Hepatocyte (in vitro differentiated cells): ENCODE results near the gene KCNK4. TPM values are rescaled to one million over a fixed set of nuclear protein-coding genes. Genes with fewer than 3 reads are reported as not detected.
A peak's percentile ranks its signal among the peaks of the same experiment; 100 is the strongest.

ENCODE experiments used
- DNase-seq: peaks from one replicate; pipeline ENCODE4 v3.0.0-alpha.2; 2016; ENCODE audit warnings: low spot score
- H2AFZ ChIP-seq: fragments of 200-600 bp; sonication (generic); 2 replicates; pipeline ENCODE4 v1.6.0; 2016; ENCODE audit warnings: antibody characterized with exemption, mild to moderate bottlenecking
- H3K27ac ChIP-seq: fragments of 200-600 bp; sonication (generic); 2 replicates; pipeline ENCODE4 v1.5.1; 2016; ENCODE audit warnings: mild to moderate bottlenecking
- H3K27me3 ChIP-seq: fragments of 200-600 bp; sonication (generic); 2 replicates; pipeline ENCODE4 v1.6.1; 2016
- H3K36me3 ChIP-seq: fragments of 200-600 bp; sonication (generic); replicated peaks from 2 replicates; pipeline ENCODE4 v1.5.1; 2016; ENCODE audit warnings: low read depth; ENCODE audit not compliant: insufficient read depth
- H3K4me1 ChIP-seq: fragments of 200-600 bp; sonication (generic); 2 replicates; pipeline ENCODE4 v1.5.1; 2016; ENCODE audit warnings: mild to moderate bottlenecking, moderate library complexity; ENCODE audit not compliant: insufficient read depth
- H3K4me2 ChIP-seq: fragments of 200-600 bp; sonication (generic); 2 replicates; pipeline ENCODE4 v1.6.0; 2016
- H3K4me3 ChIP-seq: fragments of 200-600 bp; sonication (generic); 2 replicates; pipeline ENCODE4 v1.5.1; 2016; ENCODE audit warnings: mild to moderate bottlenecking
- H3K79me2 ChIP-seq: fragments of 200-600 bp; sonication (generic); 2 replicates; pipeline ENCODE4 v1.6.0; 2017; ENCODE audit warnings: mild to moderate bottlenecking
- H3K9me2 ChIP-seq: fragments of 200-600 bp; sonication (generic); replicated peaks from 2 replicates; pipeline ENCODE4 v1.6.0; 2017; ENCODE audit warnings: mild to moderate bottlenecking; ENCODE audit not compliant: insufficient read depth
- H3K9me3 ChIP-seq: fragments of 200-600 bp; sonication (generic); 2 replicates; pipeline ENCODE4 v1.5.1; 2016; ENCODE audit warnings: low read depth, mild to moderate bottlenecking
- H4K20me1 ChIP-seq: fragments of 200-600 bp; sonication (generic); 2 replicates; pipeline ENCODE4 v1.6.0; 2016; ENCODE audit warnings: mild to moderate bottlenecking; ENCODE audit not compliant: insufficient read depth, poor library complexity, severe bottlenecking
- CTCF ChIP-seq: fragments of 200-600 bp; sonication (generic); IDR thresholded peaks from 2 replicates; pipeline ENCODE4 v1.5.1; 2016; ENCODE audit warnings: antibody characterized with exemption, mild to moderate bottlenecking; ENCODE audit not compliant: poor library complexity
- EZH2 ChIP-seq: fragments of 200-600 bp; sonication (generic); IDR thresholded peaks from 2 replicates; pipeline ENCODE4 v1.6.1; 2016; ENCODE audit warnings: antibody characterized with exemption, mild to moderate bottlenecking, borderline replicate concordance
- EZH2phosphoT487 ChIP-seq: fragments of 200-600 bp; sonication (generic); IDR thresholded peaks from one replicate; pipeline ENCODE4 v1.6.1; 2018; ENCODE audit warnings: antibody characterized with exemption, mild to moderate bottlenecking, low read depth, moderate library complexity; ENCODE audit not compliant: unreplicated experiment, severe bottlenecking
- WGBS: methylation state at CpG from one replicate; pipeline ENCODE4 v1.1.6; 2016; ENCODE audit warnings: low lambda C conversion rate; ENCODE audit errors: missing lambda C conversion rate; 5-methylcytosine and 5-hydroxymethylcytosine counted together
- polyA plus RNA-seq: library from polyadenylated mRNA; unstranded; fragments of >200 nt; fragmentation: Nextera tagmentation; extraction: Ambion mirVana; gene quantifications from 2 replicates; pipeline ENCODE4 v1.2.1, GENCODE V29; 2016
- total RNA-seq: library from RNA; depleted of rRNA; stranded (reverse); fragments of >200 nt; gene quantifications from 2 replicates; pipeline ENCODE4 v1.2.3, GENCODE V29; 2014

The KCNK4 gene
- total and polyA plus RNA-seq, 2 experiments from 2014 or later = not detected

GRCh38 chr11:64292460-64293254, 1.6 kb downstream of the KCNK4 start:
- peak overlapping the region; percentile 23 for H3K4me3 ChIP-seq
- H4K20me1 ChIP-seq = no peaks in the 10 kb centered on the region
- no peaks in the 10 kb centered on the region for H3K9me3 ChIP-seq
- H3K79me2 ChIP-seq = no peaks in the 10 kb centered on the region
- H3K27me3 ChIP-seq = peaks cover 79% of the 10 kb centered on the region
- H3K27ac ChIP-seq = no peak overlapping the region
- H3K36me3 ChIP-seq = no peaks in the 10 kb centered on the region
- no peaks in the 10 kb centered on the region for H3K9me2 ChIP-seq
- WGBS = 59% methylated on average over 25 of the region's 42 CpGs
- no peak overlapping the region for H2AFZ ChIP-seq
- TF ChIP-seq EZH2phosphoT487 (peak; percentile 40), CTCF (no peak)
- H3K4me1 ChIP-seq = peaks cover 4% of the 10 kb centered on the region
- peak overlapping the region; percentile 89 for H3K4me2 ChIP-seq
- no peak for DNase-seq

- Histone ChIP-seq H3K79me2 (no peaks in the 10 kb centered on the region), H4K20me1 (no peaks in the 10 kb centered on the region), H3K9me2 (no peaks in the 10 kb centered on the region), H2AFZ (no peak overlapping the region), H3K27me3 (peaks cover 98% of the 10 kb centered on the region), H3K4me2 (no peak overlapping the region), H3K4me1 (peaks cover 13% of the 10 kb centered on the region), H3K9me3 (no peaks in the 10 kb centered on the region), H3K4me3 (no peak overlapping the region), H3K27ac (no peak overlapping the region), H3K36me3 (no peaks in the 10 kb centered on the region)
- TF ChIP-seq CTCF = no peak
- TF ChIP-seq EZH2 = no peak
- no peak for TF ChIP-seq EZH2phosphoT487
- 100% methylated on average over 1 of the region's 3 CpGs for WGBS
- no peak for DNase-seq
Measured at GRCh38 chr11:64294774-64295173, 3.7 kb downstream of the KCNK4 start.

GRCh38 chr11:64295760-64296159, 4.7 kb downstream of the KCNK4 start:
- no peak overlapping the region for H3K4me3 ChIP-seq
- WGBS = 86% methylated on average over 4 of the region's 4 CpGs
- H2AFZ ChIP-seq = no peak overlapping the region
- no peak overlapping the region for H3K4me2 ChIP-seq
- H3K9me3 ChIP-seq = no peaks in the 10 kb centered on the region
- no peak for DNase-seq
- no peak overlapping the region for H3K27ac ChIP-seq
- H3K27me3 ChIP-seq = peaks cover 98% of the 10 kb centered on the region
- no peaks in the 10 kb centered on the region for H3K9me2 ChIP-seq
- H3K36me3 ChIP-seq = no peaks in the 10 kb centered on the region
- no peaks in the 10 kb centered on the region for H3K79me2 ChIP-seq
- TF ChIP-seq CTCF (no peak), EZH2phosphoT487 (no peak), EZH2 (no peak)
- H3K4me1 ChIP-seq = peaks cover 23% of the 10 kb centered on the region
- no peaks in the 10 kb centered on the region for H4K20me1 ChIP-seq

- Histone ChIP-seq H3K9me2 (no peaks in the 10 kb centered on the region), H3K4me3 (no peak overlapping the region)
Measured at GRCh38 chr11:64296236-64296635, 5.1 kb downstream of the KCNK4 start.

More at GRCh38 chr11:64296236-64296635, 5.1 kb downstream of the KCNK4 start:
- Histone ChIP-seq H3K4me2 (no peak overlapping the region), H2AFZ (no peak overlapping the region), H3K79me2 (no peaks in the 10 kb centered on the region), H4K20me1 (no peaks in the 10 kb centered on the region), H3K27ac (no peak overlapping the region), H3K4me1 (peaks cover 24% of the 10 kb centered on the region), H3K27me3 (peaks cover 94% of the 10 kb centered on the region), H3K36me3 (no peaks in the 10 kb centered on the region), H3K9me3 (no peaks in the 10 kb centered on the region)
- DNase-seq = no peak
- TF ChIP-seq EZH2 (no peak), CTCF (no peak), EZH2phosphoT487 (no peak)
- 7% methylated on average over 1 of the region's 1 CpG for WGBS
